ENCODE results near the gene USP54. TPM values are rescaled to one million over a fixed set of nuclear protein-coding genes. Genes with fewer than 3 reads are reported as not detected.
A peak's percentile ranks its signal among the peaks of the same experiment; 100 is the strongest.

Gene USP54
- total RNA-seq, 1 donor from 2014 or later, result 20.4 TPM

DNA sequence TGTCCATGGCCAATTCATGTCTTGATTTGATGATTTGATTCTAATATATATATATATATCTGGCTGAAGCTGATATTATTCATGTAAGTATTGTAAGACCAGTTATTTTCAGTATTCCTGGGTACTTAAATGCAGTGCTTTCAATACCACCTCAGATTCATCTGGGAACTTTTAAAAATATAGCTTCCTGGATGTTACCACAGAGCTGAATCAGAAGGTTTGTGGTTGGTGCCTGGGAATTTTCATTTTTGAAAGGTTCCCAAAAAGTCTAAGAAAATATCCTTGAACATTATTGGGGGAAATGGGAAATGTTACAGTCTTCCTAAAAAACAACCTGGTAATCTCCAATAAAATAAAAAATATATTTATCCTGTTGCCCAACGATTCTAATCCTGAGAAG lies 84.7 kb downstream of the USP54 start:
- no peak overlapping the region for H3K9ac ChIP-seq (ENCODE audit: low read depth in 1 of 3, low read length in 3 of 3)
- no peak overlapping the region for H3K4me3 ChIP-seq (ENCODE audit: low read length in 3 of 3)
- no peaks in the 10 kb centered on the region for H3K9me3 ChIP-seq (ENCODE audit: control insufficient read depth in 3 of 3, low read length in 3 of 3)
- peaks cover 20 to 29% (median 27%) of the 10 kb centered on the region in 3 donors for H3K36me3 ChIP-seq (ENCODE audit: control insufficient read depth in 3 of 3, insufficient read depth in 3 of 3, low read length in 3 of 3)
- no peaks in the 10 kb centered on the region for H3K27me3 ChIP-seq (ENCODE audit: control insufficient read depth in 3 of 3, insufficient read depth in 3 of 3, low read length in 3 of 3)
- no peaks in the 10 kb centered on the region for H3K4me1 ChIP-seq (ENCODE audit: control insufficient read depth in 3 of 3, insufficient read depth in 3 of 3, low read length in 3 of 3)
- H3K27ac ChIP-seq (ENCODE audit: low read depth, low read length), result no peak overlapping the region

DNA sequence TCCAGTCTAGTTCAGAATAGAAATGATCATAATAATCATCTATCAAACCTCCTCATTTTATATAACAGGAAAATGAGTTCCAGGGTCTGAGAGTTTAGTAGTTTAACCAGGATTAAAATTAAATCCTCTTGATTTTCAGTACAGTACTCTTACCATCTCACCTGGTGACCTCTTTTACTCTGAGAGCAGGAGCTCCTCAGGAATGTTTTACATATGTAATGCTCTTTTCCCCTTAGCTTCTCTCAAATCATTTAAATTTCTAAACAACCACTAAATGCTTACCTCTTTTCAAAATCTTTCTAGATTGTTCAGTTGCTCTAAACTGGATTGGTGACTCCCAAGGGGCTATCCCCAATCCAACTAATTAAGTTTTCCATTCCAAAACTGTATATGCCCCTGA lies 85.1 kb downstream of the USP54 start:
- Histone ChIP-seq H3K27me3 (ENCODE audit: control insufficient read depth in 3 of 3, insufficient read depth in 3 of 3, low read length in 3 of 3) (no peaks in the 10 kb centered on the region), H3K36me3 (ENCODE audit: control insufficient read depth in 3 of 3, insufficient read depth in 3 of 3, low read length in 3 of 3) (peaks cover 20 to 33% (median 30%) of the 10 kb centered on the region in 3 donors), H3K27ac (ENCODE audit: low read depth, low read length) (no peak overlapping the region), H3K4me3 (ENCODE audit: low read length in 3 of 3) (no peak overlapping the region), H3K9me3 (ENCODE audit: control insufficient read depth in 3 of 3, low read length in 3 of 3) (no peaks in the 10 kb centered on the region), H3K9ac (ENCODE audit: low read depth in 1 of 3, low read length in 3 of 3) (no peak overlapping the region), H3K4me1 (ENCODE audit: control insufficient read depth in 3 of 3, insufficient read depth in 3 of 3, low read length in 3 of 3) (no peaks in the 10 kb centered on the region)

DNA sequence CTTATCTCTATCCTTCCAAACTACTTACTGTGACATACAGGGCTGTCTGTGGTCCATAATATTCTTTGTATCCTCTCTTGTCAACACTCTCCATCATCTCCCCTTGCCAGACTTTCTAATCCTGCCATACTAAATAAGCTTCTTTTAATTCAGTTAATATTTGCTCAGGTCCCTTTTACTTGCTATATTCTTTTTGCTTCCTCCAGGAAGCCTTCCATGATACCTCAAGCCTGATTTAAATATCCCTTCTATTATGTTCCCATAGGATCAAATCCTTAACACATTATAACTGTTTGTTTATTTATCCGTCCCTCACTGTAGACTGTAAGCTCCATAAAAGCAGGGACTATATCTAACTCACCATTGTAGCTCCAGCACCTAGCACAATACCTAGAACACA lies 88.1 kb downstream of the USP54 start:
- no peak overlapping the region for H3K9ac ChIP-seq (ENCODE audit: low read depth in 1 of 3, low read length in 3 of 3)
- no peak overlapping the region for H3K4me3 ChIP-seq (ENCODE audit: low read length in 3 of 3)
- no peak overlapping the region for H3K27ac ChIP-seq (ENCODE audit: low read depth, low read length)
- no peaks in the 10 kb centered on the region for H3K27me3 ChIP-seq (ENCODE audit: control insufficient read depth in 3 of 3, insufficient read depth in 3 of 3, low read length in 3 of 3)
- peaks cover 34 to 57% (median 54%) of the 10 kb centered on the region in 3 donors for H3K36me3 ChIP-seq (ENCODE audit: control insufficient read depth in 3 of 3, insufficient read depth in 3 of 3, low read length in 3 of 3)
- H3K4me1 ChIP-seq (ENCODE audit: control insufficient read depth in 3 of 3, insufficient read depth in 3 of 3, low read length in 3 of 3), result no peaks in the 10 kb centered on the region
- H3K9me3 ChIP-seq (ENCODE audit: control insufficient read depth in 3 of 3, low read length in 3 of 3), result no peaks in the 10 kb centered on the region

DNA sequence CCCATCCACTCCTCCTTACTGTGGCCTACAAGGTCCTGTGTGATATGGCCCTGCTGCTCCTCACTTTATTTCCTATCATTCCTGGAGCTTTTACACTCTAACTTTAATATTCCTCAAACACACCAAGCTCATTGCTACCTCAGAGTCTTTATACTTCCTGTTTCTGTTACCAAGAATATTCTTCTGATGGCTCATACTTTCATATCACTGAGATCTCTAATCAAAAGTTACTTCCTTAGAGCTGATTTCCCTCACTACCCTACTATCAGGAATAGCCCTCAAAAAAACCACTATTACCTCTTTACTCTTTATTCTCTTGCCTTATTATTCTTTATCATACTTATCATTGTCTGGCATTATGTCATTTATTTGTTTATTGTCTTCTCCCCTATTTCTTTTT lies 89.5 kb downstream of the USP54 start:
- Histone ChIP-seq H3K4me1 (ENCODE audit: control insufficient read depth in 3 of 3, insufficient read depth in 3 of 3, low read length in 3 of 3) (peaks cover 0 to 6% (median 1%) of the 10 kb centered on the region in 3 donors), H3K27me3 (ENCODE audit: control insufficient read depth in 3 of 3, insufficient read depth in 3 of 3, low read length in 3 of 3) (no peaks in the 10 kb centered on the region), H3K27ac (ENCODE audit: low read depth, low read length) (no peak overlapping the region), H3K9me3 (ENCODE audit: control insufficient read depth in 3 of 3, low read length in 3 of 3) (no peaks in the 10 kb centered on the region), H3K36me3 (ENCODE audit: control insufficient read depth in 3 of 3, insufficient read depth in 3 of 3, low read length in 3 of 3) (peaks cover 38 to 61% (median 56%) of the 10 kb centered on the region in 3 donors), H3K9ac (ENCODE audit: low read depth in 1 of 3, low read length in 3 of 3) (no peak overlapping the region), H3K4me3 (ENCODE audit: low read length in 3 of 3) (no peak overlapping the region)

DNA sequence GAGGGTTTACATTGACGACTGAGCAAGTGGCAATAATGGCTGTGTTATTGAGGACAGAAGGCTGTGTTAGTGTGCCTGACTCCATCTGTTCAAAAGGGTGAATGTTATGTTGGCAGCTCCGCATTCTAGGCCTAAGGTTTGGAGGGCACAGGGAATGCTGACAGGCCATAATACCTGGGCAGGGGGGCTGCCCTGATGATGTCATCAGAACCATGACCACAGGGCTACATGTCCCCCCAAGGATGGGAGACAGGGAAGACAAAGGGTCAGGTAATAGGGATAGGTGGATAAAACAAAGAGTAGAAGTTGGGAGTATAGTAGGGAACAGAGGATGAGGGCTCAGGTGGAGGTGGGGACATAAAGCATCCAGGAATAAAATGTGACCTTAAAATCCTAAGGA lies 93.5 kb downstream of the USP54 start:
- no peaks in the 10 kb centered on the region for H3K27me3 ChIP-seq (ENCODE audit: control insufficient read depth in 3 of 3, insufficient read depth in 3 of 3, low read length in 3 of 3)
- H3K9ac ChIP-seq (ENCODE audit: low read depth in 1 of 3, low read length in 3 of 3), result no peak overlapping the region
- no peaks in the 10 kb centered on the region for H3K9me3 ChIP-seq (ENCODE audit: control insufficient read depth in 3 of 3, low read length in 3 of 3)
- H3K36me3 ChIP-seq (ENCODE audit: control insufficient read depth in 3 of 3, insufficient read depth in 3 of 3, low read length in 3 of 3), result peaks cover 24 to 41% (median 38%) of the 10 kb centered on the region in 3 donors
- peaks cover 12 to 22% (median 19%) of the 10 kb centered on the region in 3 donors for H3K4me1 ChIP-seq (ENCODE audit: control insufficient read depth in 3 of 3, insufficient read depth in 3 of 3, low read length in 3 of 3)
- no peak overlapping the region for H3K27ac ChIP-seq (ENCODE audit: low read depth, low read length)
- no peak overlapping the region for H3K4me3 ChIP-seq (ENCODE audit: low read length in 3 of 3)

DNA sequence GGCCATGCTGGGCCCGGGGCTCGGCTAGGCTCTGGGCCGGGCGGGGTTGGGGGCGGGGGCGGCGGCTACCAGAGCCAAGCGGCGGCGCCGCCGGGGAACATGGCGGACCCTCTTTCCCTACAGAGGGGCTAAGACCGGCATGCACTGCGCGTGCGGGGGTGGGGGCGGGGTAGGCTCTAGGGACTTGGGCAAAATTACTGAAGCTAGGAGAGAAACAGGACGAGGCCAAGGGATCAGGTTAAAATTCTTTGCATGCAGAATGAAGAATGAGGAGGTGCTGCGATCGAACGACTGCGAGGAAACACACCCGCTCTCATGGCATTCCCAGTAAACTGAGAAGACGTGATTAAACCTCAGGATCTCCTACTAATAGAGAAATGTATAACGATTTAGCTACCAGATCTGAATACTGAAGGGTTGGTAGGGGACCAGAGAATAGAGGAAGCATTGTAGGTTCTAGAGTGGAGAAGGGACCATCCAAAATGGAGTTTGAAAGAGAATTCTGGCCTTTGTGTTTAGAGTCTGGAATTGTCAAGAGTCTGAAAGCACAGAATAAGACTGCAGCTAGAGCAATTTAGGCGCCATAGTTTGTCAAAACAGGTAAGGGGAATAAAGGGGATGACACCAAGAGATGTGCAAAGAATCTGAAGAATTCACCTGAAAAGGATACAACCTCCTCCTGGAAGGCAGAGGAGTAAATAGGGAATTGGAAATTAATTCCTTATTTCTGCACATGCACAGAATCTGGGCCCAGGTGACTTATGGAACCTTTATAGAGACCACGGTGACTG lies 95.1 kb downstream of the USP54 start, which contains the start of gene PPP3CB:
Gene PPP3CB (minus strand): TSS at position 141 of the 791 bp plus-strand sequence. CDS start 135 bp downstream, at position 6.
- Histone ChIP-seq H3K27ac (ENCODE audit: low read depth, low read length) (peak within 1 kb of the TSS; percentile 98), H3K36me3 (ENCODE audit: control insufficient read depth in 3 of 3, insufficient read depth in 3 of 3, low read length in 3 of 3) (peaks cover 21 to 32% (median 26%) of the 10 kb centered on the region in 3 donors), H3K27me3 (ENCODE audit: control insufficient read depth in 3 of 3, insufficient read depth in 3 of 3, low read length in 3 of 3) (no peaks in the 10 kb centered on the region), H3K9ac (ENCODE audit: low read depth in 1 of 3, low read length in 3 of 3) (peak within 1 kb of the TSS; percentile 98 to 99 (median 98)), H3K4me3 (ENCODE audit: low read length in 3 of 3) (peak within 1 kb of the TSS; percentile 89 to 94 (median 91)), H3K9me3 (ENCODE audit: control insufficient read depth in 3 of 3, low read length in 3 of 3) (no peaks in the 10 kb centered on the region), H3K4me1 (ENCODE audit: control insufficient read depth in 3 of 3, insufficient read depth in 3 of 3, low read length in 3 of 3) (peaks cover 16 to 26% (median 25%) of the 10 kb centered on the region in 3 donors)

DNA sequence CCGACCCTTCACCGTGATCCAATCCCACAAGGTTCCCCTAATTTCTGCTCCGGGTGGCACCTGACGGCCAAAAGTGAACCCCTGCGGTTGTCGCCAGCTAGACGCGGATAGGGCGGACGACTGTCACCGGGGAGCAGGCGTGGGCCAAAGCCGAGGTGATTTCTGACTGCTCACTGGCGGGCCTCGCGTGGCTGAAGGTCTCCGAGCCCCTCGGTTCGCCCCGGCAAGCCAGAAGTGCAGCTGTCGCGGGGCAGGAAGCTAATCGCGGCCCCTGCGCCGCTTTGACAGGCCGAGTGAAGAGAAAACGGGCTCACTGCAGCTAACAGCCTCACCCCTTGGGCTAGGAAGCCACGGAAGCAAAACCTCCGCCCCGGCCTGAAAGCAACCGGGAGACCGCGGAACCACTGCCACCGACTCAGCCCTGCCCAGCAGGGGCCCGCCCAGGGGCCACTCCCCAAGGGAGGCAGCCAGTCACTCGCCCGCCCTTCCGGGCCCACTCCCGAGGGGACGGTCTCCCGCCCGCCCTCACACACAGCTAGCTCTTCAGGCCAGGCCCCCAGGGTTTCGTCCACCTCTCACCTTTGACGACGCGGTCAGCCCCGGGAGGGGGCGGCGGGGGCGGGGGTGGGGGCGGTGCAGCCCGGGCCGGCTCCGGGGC lies 95.8 kb downstream of the USP54 start:
- no peaks in the 10 kb centered on the region for H3K27me3 ChIP-seq (ENCODE audit: control insufficient read depth in 3 of 3, insufficient read depth in 3 of 3, low read length in 3 of 3)
- H3K27ac ChIP-seq (ENCODE audit: low read depth, low read length), result peak overlapping the region; percentile 98
- H3K9me3 ChIP-seq (ENCODE audit: control insufficient read depth in 3 of 3, low read length in 3 of 3), result no peaks in the 10 kb centered on the region
- H3K9ac ChIP-seq (ENCODE audit: low read depth in 1 of 3, low read length in 3 of 3), result peak overlapping the region; percentile 98 to 99 (median 98)
- peaks cover 18 to 24% (median 22%) of the 10 kb centered on the region in 3 donors for H3K36me3 ChIP-seq (ENCODE audit: control insufficient read depth in 3 of 3, insufficient read depth in 3 of 3, low read length in 3 of 3)
- H3K4me1 ChIP-seq (ENCODE audit: control insufficient read depth in 3 of 3, insufficient read depth in 3 of 3, low read length in 3 of 3), result peaks cover 16 to 26% (median 25%) of the 10 kb centered on the region in 3 donors
- H3K4me3 ChIP-seq (ENCODE audit: low read length in 3 of 3), result peak overlapping the region; percentile 89 to 94 (median 91)

DNA sequence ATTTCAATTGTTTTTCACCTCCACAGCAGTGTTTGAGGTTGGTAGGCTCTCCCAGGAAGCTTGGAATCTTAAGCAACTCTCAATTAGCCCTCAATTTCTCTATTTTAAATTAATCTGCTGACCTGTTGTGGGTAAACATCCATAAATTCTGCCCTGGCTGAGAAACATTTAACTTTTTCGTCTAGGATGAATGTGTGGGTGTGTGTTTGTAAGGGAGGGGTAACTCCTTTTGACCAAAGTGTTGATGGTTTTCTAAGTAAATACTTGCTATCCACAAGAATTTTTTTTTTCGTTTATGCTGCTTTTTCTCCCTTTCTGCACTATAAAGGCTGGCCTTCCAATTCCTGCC lies 96.3 kb downstream of the USP54 start:
- peaks cover 18 to 28% (median 26%) of the 10 kb centered on the region in 3 donors for H3K4me1 ChIP-seq (ENCODE audit: control insufficient read depth in 3 of 3, insufficient read depth in 3 of 3, low read length in 3 of 3)

DNA sequence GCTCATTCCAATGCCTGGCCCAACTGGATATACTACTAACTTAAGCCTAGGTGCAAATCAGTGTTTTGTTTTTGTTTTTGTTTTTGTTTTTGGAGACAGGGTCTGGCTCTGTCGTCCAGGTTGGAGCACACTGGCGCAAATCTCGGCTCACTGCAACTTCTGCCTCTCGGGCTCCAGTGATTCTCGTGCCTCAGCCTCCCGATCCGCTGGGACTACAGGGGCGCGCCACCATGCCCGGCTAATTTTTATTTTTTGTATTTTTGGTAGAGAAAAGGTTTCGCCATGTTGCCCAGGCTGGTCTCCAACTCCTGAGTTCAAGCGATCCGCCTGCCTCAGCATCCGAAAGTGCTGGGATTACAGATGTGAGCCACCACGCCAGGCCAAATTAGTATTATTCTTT lies 96.9 kb downstream of the USP54 start:
- Histone ChIP-seq H3K4me1 (ENCODE audit: control insufficient read depth in 3 of 3, insufficient read depth in 3 of 3, low read length in 3 of 3) (peaks cover 21 to 32% (median 26%) of the 10 kb centered on the region in 3 donors), H3K27ac (ENCODE audit: low read depth, low read length) (peak overlapping the region; percentile 98), H3K27me3 (ENCODE audit: control insufficient read depth in 3 of 3, insufficient read depth in 3 of 3, low read length in 3 of 3) (no peaks in the 10 kb centered on the region), H3K4me3 (ENCODE audit: low read length in 3 of 3) (peak overlapping the region; percentile 4 to 47 (median 42)), H3K9me3 (ENCODE audit: control insufficient read depth in 3 of 3, low read length in 3 of 3) (no peaks in the 10 kb centered on the region), H3K36me3 (ENCODE audit: control insufficient read depth in 3 of 3, insufficient read depth in 3 of 3, low read length in 3 of 3) (peaks cover 11 to 14% (median 13%) of the 10 kb centered on the region in 3 donors), H3K9ac (ENCODE audit: low read depth in 1 of 3, low read length in 3 of 3) (peak overlapping the region; percentile 20 to 58 (median 23))

More for the DNA sequence above, 96.3 kb downstream of the USP54 start:
- no peaks in the 10 kb centered on the region for H3K27me3 ChIP-seq (ENCODE audit: control insufficient read depth in 3 of 3, insufficient read depth in 3 of 3, low read length in 3 of 3)
- H3K27ac ChIP-seq (ENCODE audit: low read depth, low read length), result peak overlapping the region; percentile 98
- peak overlapping the region; percentile 89 to 94 (median 91) for H3K4me3 ChIP-seq (ENCODE audit: low read length in 3 of 3)
- no peaks in the 10 kb centered on the region for H3K9me3 ChIP-seq (ENCODE audit: control insufficient read depth in 3 of 3, low read length in 3 of 3)
- H3K9ac ChIP-seq (ENCODE audit: low read depth in 1 of 3, low read length in 3 of 3), result peak overlapping the region; percentile 98 to 99 (median 98)
- H3K36me3 ChIP-seq (ENCODE audit: control insufficient read depth in 3 of 3, insufficient read depth in 3 of 3, low read length in 3 of 3), result peaks cover 15 to 19% (median 17%) of the 10 kb centered on the region in 3 donors

DNA sequence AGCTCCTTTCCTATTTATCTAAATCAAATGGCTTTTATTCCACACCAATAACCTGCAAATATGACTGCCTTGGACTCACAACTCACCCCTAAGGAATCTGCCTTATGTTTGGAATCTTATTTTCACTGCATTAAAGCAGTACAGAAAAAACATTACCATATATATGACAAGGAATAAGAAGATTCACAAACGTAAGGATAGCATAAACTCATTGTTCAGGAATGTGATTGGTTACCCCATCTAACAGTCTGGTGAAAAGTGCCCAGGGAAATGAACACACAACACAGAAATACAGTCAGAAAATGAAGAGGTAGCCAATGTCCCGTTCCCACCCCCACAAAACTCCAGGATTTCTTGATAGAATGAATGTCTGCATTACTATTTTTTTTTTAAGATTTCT lies 97.4 kb downstream of the USP54 start:
- H3K27ac ChIP-seq (ENCODE audit: low read depth, low read length), result peak overlapping the region; percentile 98
- peak overlapping the region; percentile 4 to 47 (median 42) for H3K4me3 ChIP-seq (ENCODE audit: low read length in 3 of 3)
- H3K27me3 ChIP-seq (ENCODE audit: control insufficient read depth in 3 of 3, insufficient read depth in 3 of 3, low read length in 3 of 3), result no peaks in the 10 kb centered on the region
- peak overlapping the region; percentile 20 to 58 (median 26) for H3K9ac ChIP-seq (ENCODE audit: low read depth in 1 of 3, low read length in 3 of 3)
- peaks cover 8 to 9% (median 9%) of the 10 kb centered on the region in 3 donors for H3K36me3 ChIP-seq (ENCODE audit: control insufficient read depth in 3 of 3, insufficient read depth in 3 of 3, low read length in 3 of 3)
- H3K9me3 ChIP-seq (ENCODE audit: control insufficient read depth in 3 of 3, low read length in 3 of 3), result no peaks in the 10 kb centered on the region
- peaks cover 21 to 32% (median 26%) of the 10 kb centered on the region in 3 donors for H3K4me1 ChIP-seq (ENCODE audit: control insufficient read depth in 3 of 3, insufficient read depth in 3 of 3, low read length in 3 of 3)
